Left lung (tissue), 10 donors: ENCODE data around the gene SLC6A11. TPM values are rescaled to one million over a fixed set of nuclear protein-coding genes. Genes with fewer than 3 reads are reported as not detected.

Source experiments
- ATAC-seq: fragments of 200-7000 bp; cut with Tn5 transposase; one replicate; pipeline ENCODE4 v1.9.1; 2020; ENCODE audit warnings: moderate library complexity
- DNase-seq, 4 donors: peaks; one replicate each; pipeline ENCODE4 v3.0.0-alpha.2; 2013 to 2020
- H3K27ac ChIP-seq, 2 donors: fragments of 200-600 bp; sonication (generic) in 1 of 2; one replicate each; pipeline versions ENCODE4 v1.5.0 to v1.8.0; 2020 to 2021
- H3K27me3 ChIP-seq, 2 donors: fragments of 200-600 bp; sonication (generic) in 1 of 2; one replicate each; pipeline versions ENCODE4 v1.5.0 to v1.8.0; 2020 to 2021
- H3K36me3 ChIP-seq, 2 donors: fragments of 200-600 bp; sonication (generic) in 1 of 2; one replicate each; pipeline versions ENCODE4 v1.5.0 to v1.8.0; 2020 to 2021
- H3K4me1 ChIP-seq, 2 donors: fragments of 200-600 bp; one replicate each; pipeline ENCODE4 v1.8.0; 2021
- H3K4me3 ChIP-seq, 2 donors: fragments of 200-600 bp; sonication (generic) in 1 of 2; one replicate each; pipeline versions ENCODE4 v1.5.0 to v1.8.0; 2020 to 2021; ENCODE audit warnings: mild to moderate bottlenecking in 1 of 2
- H3K9me3 ChIP-seq, 2 donors: fragments of 200-600 bp; sonication (generic) in 1 of 2; one replicate each; pipeline versions ENCODE4 v1.5.0 to v1.8.0; 2020 to 2021
- intact Hi-C, 2 donors: fragments of 100-400 bp; cut with DNase I; formaldehyde crosslinking; loops; one replicate each; pipeline versions ENCODE4 v1.11.2 to v1.14.2; 2022
- polyA plus RNA-seq, 6 donors: library from polyadenylated mRNA; unstranded; fragments of 120-200 nt; gene quantifications; one replicate each; pipeline ENCODE4 v1.2.1, GENCODE V29; 2013; ENCODE audit not compliant: insufficient read length in 6 of 6
- total RNA-seq, 2 donors: library from RNA; stranded (reverse); fragmentation: NEBNext Ultra II Directional; extraction: Animal tissue kit (Norgen Biotek cat#: 25700); gene quantifications; one replicate each; pipeline ENCODE4 v1.2.1, GENCODE V29; 2021
- TF ChIP-seq, protein P1 (sequence below), 2 donors: fragments of 200-600 bp; sonication (generic) in 1 of 2; IDR thresholded peaks; one replicate each; pipeline versions ENCODE4 v1.5.0 to v1.8.0; 2021; ENCODE audit warnings: antibody characterized with exemption in 2 of 2
- donor health status: DM: no; HTN: yes; CAD: no.
- donor health status: DM: no; HTN: no; CAD: no.

SLC6A11 gene
- total and polyA plus RNA-seq, 8 donors, result 0.07 to 0.31 (median 0.18) TPM; not detected in 2

DNA sequence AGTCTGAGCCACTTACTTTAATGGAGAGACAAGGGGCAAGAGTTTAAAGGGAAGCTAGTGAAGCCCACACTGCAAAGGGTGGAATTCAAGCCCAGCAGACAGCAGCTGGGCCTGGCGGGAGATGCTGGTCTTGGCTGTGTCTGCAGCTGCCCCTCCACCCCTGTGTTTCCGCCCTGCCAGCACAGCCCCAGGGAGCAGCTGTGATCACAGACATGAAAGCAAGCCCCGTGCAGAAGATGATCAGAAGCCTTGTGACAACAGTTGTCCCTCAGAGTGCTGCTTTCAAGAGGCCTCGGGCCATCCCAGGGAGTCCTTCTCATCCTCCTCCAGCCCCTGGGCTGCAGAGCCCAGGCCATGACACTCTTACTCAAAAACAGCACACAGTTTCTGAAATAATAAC is 152.4 kb downstream of the SLC6A11 start:
- DNase-seq, result peak in 1 of 4 donors; percentile 28
- intact Hi-C loops, result no loop called here
- Histone ChIP-seq H3K27me3 (peaks cover 0 to 18% of the 10 kb centered on the region in 2 donors), H3K4me3 (no peak overlapping the region), H3K27ac (no peak overlapping the region), H3K36me3 (no peaks in the 10 kb centered on the region), H3K4me1 (no peaks in the 10 kb centered on the region), H3K9me3 (no peaks in the 10 kb centered on the region)
- no peak for ATAC-seq
- TF ChIP-seq, protein P1, sequence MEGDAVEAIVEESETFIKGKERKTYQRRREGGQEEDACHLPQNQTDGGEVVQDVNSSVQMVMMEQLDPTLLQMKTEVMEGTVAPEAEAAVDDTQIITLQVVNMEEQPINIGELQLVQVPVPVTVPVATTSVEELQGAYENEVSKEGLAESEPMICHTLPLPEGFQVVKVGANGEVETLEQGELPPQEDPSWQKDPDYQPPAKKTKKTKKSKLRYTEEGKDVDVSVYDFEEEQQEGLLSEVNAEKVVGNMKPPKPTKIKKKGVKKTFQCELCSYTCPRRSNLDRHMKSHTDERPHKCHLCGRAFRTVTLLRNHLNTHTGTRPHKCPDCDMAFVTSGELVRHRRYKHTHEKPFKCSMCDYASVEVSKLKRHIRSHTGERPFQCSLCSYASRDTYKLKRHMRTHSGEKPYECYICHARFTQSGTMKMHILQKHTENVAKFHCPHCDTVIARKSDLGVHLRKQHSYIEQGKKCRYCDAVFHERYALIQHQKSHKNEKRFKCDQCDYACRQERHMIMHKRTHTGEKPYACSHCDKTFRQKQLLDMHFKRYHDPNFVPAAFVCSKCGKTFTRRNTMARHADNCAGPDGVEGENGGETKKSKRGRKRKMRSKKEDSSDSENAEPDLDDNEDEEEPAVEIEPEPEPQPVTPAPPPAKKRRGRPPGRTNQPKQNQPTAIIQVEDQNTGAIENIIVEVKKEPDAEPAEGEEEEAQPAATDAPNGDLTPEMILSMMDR (IDR thresholded peaks at IDR 0.05), result no peak

DNA sequence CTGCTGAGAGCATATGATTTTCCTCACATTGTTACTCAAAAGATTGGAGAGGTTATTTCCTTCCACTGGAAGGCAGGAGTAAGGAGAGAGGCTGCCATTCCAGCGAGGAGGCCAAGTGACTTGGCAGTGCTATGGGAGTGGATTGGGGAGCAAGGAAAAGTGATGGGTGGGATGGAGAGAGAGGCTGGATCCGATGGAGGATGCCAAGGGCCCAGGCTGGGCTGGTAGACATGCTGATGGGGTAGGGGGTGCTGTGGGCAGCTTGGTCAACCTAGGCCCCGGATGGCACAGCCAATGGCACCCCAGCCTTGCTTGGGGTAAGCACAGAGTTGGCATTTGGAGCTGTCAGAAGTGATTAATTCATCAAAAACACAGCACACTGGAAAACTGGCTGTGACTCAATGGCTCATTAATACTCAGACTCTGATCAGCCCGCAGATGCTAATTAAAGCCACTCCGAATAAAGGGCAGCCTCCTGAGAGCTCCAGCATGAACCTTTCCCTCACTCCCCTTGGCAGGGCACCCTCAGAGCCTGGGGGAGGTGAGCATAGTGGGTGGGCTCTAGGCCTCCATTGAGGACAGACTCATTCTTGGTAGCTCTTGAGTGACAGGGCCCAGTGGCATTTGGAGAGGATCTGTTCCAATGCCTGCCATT is 154.4 kb downstream of the SLC6A11 start:
- H3K4me1 ChIP-seq, result no peaks in the 10 kb centered on the region

DNA sequence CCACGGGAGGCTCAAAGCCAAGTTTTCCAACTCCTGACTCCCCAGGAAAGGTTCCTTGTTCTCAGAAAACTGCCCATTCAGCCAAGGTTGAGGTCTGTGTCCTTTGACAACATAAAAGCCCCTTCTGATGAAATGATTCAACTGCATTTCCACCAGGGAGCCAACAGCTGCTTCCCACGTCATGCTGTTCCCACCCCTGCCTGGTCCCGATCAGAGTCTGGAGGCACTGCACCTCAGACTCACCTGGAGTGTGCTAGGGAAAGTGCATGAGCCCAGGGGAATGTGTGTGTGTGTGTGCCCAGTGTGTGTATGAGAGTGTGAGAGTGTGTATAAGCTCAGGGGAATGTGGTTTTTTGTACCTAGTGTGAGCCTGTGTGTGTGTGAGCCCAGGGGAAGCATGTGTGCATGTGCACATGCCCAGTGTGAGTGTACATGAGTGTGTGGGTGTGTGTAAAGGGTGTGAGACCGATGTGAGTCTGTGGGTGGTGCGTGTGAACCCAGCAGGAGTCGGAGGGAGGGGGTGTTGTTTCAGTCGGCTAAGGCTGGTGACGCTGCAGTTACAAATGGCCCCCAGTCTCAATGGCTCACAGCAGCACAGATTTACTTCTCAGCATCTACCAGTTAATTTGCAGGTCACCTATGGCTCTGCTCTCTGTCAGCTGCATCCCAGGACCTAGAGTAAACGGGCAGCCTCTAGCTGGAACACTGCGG is 156.2 kb downstream of the SLC6A11 start:
- no peaks in the 10 kb centered on the region for H3K4me1 ChIP-seq
- ATAC-seq, result no peak
- intact Hi-C loops, result no loop called here

More for the DNA sequence above, 154.4 kb downstream of the SLC6A11 start:
- TF ChIP-seq, protein P1 (IDR thresholded peaks at IDR 0.05), result no peak
- no peak overlapping the region for H3K27ac ChIP-seq
- DNase-seq (no peak), ATAC-seq (no peak)
- no peaks in the 10 kb centered on the region for H3K36me3 ChIP-seq
- intact Hi-C loops, result no loop called here
- peaks cover 0 to 21% of the 10 kb centered on the region in 2 donors for H3K27me3 ChIP-seq
- no peaks in the 10 kb centered on the region for H3K9me3 ChIP-seq
- H3K4me3 ChIP-seq, result no peak overlapping the region

DNA sequence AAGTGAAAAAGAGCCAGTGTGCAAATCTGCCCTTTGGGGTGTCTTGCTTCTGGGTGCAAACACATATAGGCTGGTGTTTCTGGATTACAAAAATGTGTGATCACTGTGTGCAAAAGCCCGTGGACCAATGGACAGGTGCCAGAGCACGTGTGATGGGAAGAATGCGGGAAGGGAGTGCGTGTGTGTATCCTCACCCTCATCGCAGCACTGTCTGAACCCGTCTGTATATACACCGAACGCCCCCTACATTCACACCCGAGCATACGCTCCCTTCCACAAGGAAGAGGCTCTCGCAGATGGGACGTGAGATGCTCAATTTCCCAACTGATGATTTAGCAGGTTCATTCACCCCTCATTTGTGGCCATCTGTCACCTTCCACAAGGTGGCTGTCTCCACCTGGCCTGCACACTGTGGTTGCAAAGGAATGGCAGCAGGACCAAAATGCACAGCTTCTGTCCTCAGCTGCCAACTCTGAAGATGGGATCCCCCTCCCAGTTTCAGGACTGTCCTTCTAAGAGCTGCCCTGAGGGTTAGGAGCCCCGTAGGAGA is 157.1 kb downstream of the SLC6A11 start:
- Histone ChIP-seq H3K4me1 (no peaks in the 10 kb centered on the region), H3K9me3 (no peaks in the 10 kb centered on the region), H3K4me3 (no peak overlapping the region), H3K36me3 (no peaks in the 10 kb centered on the region), H3K27me3 (peaks cover 0 to 26% of the 10 kb centered on the region in 2 donors), H3K27ac (no peak overlapping the region)
- DNase-seq, result no peak
- no peak for ATAC-seq
- intact Hi-C loops, result no loop called here
- TF ChIP-seq, protein P1 (IDR thresholded peaks at IDR 0.05), result no peak

More for the DNA sequence above, 156.2 kb downstream of the SLC6A11 start:
- no peaks in the 10 kb centered on the region for H3K36me3 ChIP-seq
- no peak for DNase-seq
- no peaks in the 10 kb centered on the region for H3K9me3 ChIP-seq
- H3K4me3 ChIP-seq, result no peak overlapping the region
- TF ChIP-seq, protein P1 (IDR thresholded peaks at IDR 0.05), result no peak
- peaks cover 0 to 24% of the 10 kb centered on the region in 2 donors for H3K27me3 ChIP-seq
- no peak overlapping the region for H3K27ac ChIP-seq

DNA sequence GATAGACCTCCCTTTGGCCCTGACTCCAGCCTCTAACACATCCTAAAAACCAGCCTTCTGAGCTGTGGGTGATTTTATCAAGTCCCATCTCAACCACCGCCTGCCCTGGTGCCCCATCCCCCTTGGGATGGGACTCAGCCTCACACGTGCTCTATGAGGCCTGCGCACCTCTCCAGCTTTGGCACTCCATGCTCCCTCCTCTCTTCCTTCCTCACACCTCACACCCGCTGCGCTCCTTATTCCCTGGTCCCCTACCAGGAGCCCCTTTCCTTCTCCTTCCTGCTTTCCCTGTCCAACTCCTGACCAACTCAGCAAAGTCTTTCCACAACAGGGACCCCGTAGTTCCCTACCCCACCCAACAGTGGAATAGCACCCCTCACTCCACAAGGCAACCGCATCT is 158.1 kb downstream of the SLC6A11 start:
- no peaks in the 10 kb centered on the region for H3K9me3 ChIP-seq
- no peak overlapping the region for H3K27ac ChIP-seq
- intact Hi-C loops, result no loop called here
- no peak overlapping the region for H3K4me3 ChIP-seq
- H3K27me3 ChIP-seq, result peaks cover 0 to 26% of the 10 kb centered on the region in 2 donors
- DNase-seq, result no peak
- no peaks in the 10 kb centered on the region for H3K36me3 ChIP-seq
- no peaks in the 10 kb centered on the region for H3K4me1 ChIP-seq
- no peak for ATAC-seq
- TF ChIP-seq, protein P1 (IDR thresholded peaks at IDR 0.05), result no peak
